ENCODE results near the gene CFAP20DC.
"Not testable (repeated sequence)": the region's sequence is repeated elsewhere in the genome, so short reads cannot be mapped to it uniquely, and the experiment has no call there.

The CFAP20DC gene
- total RNA-seq = 0.25 to 5.8 (median 1.3) reads per million in 17 experiments

- DNase-seq = peak; percentile 93 to 96 (median 96)
These were observed at the start of gene CFAP20DC for GRCh38 chr3:59049671-59050331. CFAP20DC (minus strand) TSS chr3:59050025; CDS start chr3:59049631, 394 bp downstream.

- not testable (repeated sequence) for DNase-seq
These were observed 48.7 kb upstream of the CFAP20DC start for GRCh38 chr3:59098516-59098915.

GRCh38 chr3:59094446-59094845 is 44.6 kb upstream of the CFAP20DC start:
- DNase-seq = no peak

GRCh38 chr3:59093521-59093920 is 43.7 kb upstream of the CFAP20DC start:
- DNase-seq = no peak

- no peak for DNase-seq
These were observed 38.9 kb upstream of the CFAP20DC start for GRCh38 chr3:59088761-59089160.

- DNase-seq = no peak
These were observed 36.2 kb upstream of the CFAP20DC start for GRCh38 chr3:59085976-59086375.

- no peak for DNase-seq
These were observed 34.8 kb upstream of the CFAP20DC start for GRCh38 chr3:59084583-59084982.

- peak in 3 of 4 experiments; percentile 11 to 64 (median 64) for DNase-seq
These were observed 32.3 kb upstream of the CFAP20DC start for GRCh38 chr3:59082106-59082505.

- DNase-seq = no peak
These were observed 31.2 kb upstream of the CFAP20DC start for GRCh38 chr3:59081071-59081470.

- no peak for DNase-seq
These were observed 30.1 kb upstream of the CFAP20DC start for GRCh38 chr3:59079962-59080361.

- DNase-seq = no peak
These were observed 24.9 kb upstream of the CFAP20DC start for GRCh38 chr3:59074764-59075163.

- no peak for DNase-seq
These were observed 22.9 kb upstream of the CFAP20DC start for GRCh38 chr3:59072681-59073080.

GRCh38 chr3:59069838-59070237 is 20.0 kb upstream of the CFAP20DC start:
- peak in 1 of 4 experiments; percentile 5 for DNase-seq

- no peak for DNase-seq
These were observed 15.4 kb upstream of the CFAP20DC start for GRCh38 chr3:59065240-59065639.

- DNase-seq = no peak
These were observed 14.9 kb upstream of the CFAP20DC start for GRCh38 chr3:59064728-59065127.

- DNase-seq = no peak
These were observed 14.5 kb upstream of the CFAP20DC start for GRCh38 chr3:59064276-59064675.

GRCh38 chr3:59056706-59057105 is 6.9 kb upstream of the CFAP20DC start:
- no peak for DNase-seq

GRCh38 chr3:59052803-59053411 is 3.1 kb upstream of the CFAP20DC start:
- DNase-seq = peak; percentile 29 to 73 (median 61)

GRCh38 chr3:59050811-59051414 is 1.1 kb upstream of the CFAP20DC start:
- not testable (repeated sequence) for DNase-seq

GRCh38 chr3:59046839-59047238 is 3.0 kb downstream of the CFAP20DC start:
- no peak for DNase-seq

- no peak for DNase-seq
These were observed 6.4 kb downstream of the CFAP20DC start for GRCh38 chr3:59043391-59043790.

- no peak for DNase-seq
These were observed 8.9 kb downstream of the CFAP20DC start for GRCh38 chr3:59040902-59041301.

GRCh38 chr3:59027607-59028006 is 22.2 kb downstream of the CFAP20DC start:
- DNase-seq = no peak

- no peak for DNase-seq
These were observed 26.2 kb downstream of the CFAP20DC start for GRCh38 chr3:59023612-59024011.

Data from suppressor macrophage (primary cell).